Activated naive CD8-positive, alpha-beta T cell (primary cell): ENCODE data around the gene TUB.

Source experiments
- H3K27ac Mint-ChIP-seq: one replicate; pipeline ENCODE4 v1.8.0; 2021; ENCODE audit warnings: mixed read lengths
- H3K27me3 Mint-ChIP-seq: one replicate; pipeline ENCODE4 v1.8.0; 2021; ENCODE audit warnings: mixed read lengths
- H3K36me3 Mint-ChIP-seq: one replicate; pipeline ENCODE4 v1.8.0; 2021; ENCODE audit warnings: mixed read lengths
- H3K4me1 Mint-ChIP-seq: one replicate; pipeline ENCODE4 v1.8.0; 2021; ENCODE audit warnings: low read depth, mixed read lengths
- H3K4me3 Mint-ChIP-seq: one replicate; pipeline ENCODE4 v1.8.0; 2021; ENCODE audit warnings: mild to moderate bottlenecking, mixed read lengths
- H3K9me3 Mint-ChIP-seq: one replicate; pipeline ENCODE4 v1.8.0; 2021; ENCODE audit warnings: low read depth, mixed read lengths

The TUB gene

GRCh38 chr11:8060146-8060719 lies 20.8 kb upstream of the TUB start:
- Mint-ChIP-seq H3K9me3 (no peaks in the 10 kb centered on the region), H3K4me1 (peaks cover 3% of the 10 kb centered on the region), H3K27ac (no peak overlapping the region), H3K4me3 (no peak overlapping the region), H3K36me3 (no peaks in the 10 kb centered on the region), H3K27me3 (no peaks in the 10 kb centered on the region)

DNA sequence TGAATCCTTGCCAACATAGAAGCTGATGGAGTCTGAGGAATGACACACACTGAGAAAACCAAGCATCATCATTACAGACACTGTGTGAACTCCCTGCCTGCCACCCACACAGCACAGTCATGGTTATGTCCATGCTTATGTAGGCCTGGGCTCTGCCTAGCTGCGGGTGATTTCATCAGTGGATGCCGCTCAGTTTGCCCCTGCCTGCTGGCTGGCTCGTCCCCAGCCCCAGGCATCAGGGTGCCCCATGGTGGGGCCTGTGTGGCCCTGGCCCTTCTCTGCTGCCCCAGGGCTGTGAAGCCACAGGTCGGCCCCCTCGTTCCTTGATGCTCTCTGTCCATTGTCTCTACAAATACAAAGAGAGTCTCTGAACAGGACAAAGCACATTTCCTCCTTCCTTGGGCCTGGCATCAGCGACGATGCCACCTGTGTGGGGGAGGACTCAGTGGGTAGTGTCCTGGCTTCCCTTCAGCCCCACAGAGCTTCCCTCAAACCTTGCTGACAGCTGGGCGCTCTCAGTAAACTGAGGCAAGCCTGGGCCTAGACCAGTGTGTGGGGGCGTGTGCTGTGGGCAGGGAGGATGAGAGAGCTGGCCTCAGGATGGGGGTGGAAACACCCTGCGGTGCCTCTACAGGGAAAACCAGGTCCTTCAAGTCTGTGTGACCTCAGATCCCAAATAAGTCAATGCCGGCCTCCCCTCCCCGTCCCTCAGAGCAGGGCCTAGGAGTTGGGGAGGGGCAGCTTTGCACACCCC lies 20.0 kb upstream of the TUB start:
- Mint-ChIP-seq H3K36me3 (no peaks in the 10 kb centered on the region), H3K27me3 (no peaks in the 10 kb centered on the region), H3K27ac (no peak overlapping the region), H3K4me1 (peaks cover 3% of the 10 kb centered on the region), H3K4me3 (no peak overlapping the region), H3K9me3 (no peaks in the 10 kb centered on the region)

GRCh38 chr11:8061555-8062428 lies 19.2 kb upstream of the TUB start:
- H3K27me3 Mint-ChIP-seq, result no peaks in the 10 kb centered on the region

GRCh38 chr11:8062781-8063257 lies 18.2 kb upstream of the TUB start:
- H3K27ac Mint-ChIP-seq, result no peak overlapping the region
- no peak overlapping the region for H3K4me3 Mint-ChIP-seq
- H3K9me3 Mint-ChIP-seq, result no peaks in the 10 kb centered on the region
- H3K27me3 Mint-ChIP-seq, result no peaks in the 10 kb centered on the region
- no peaks in the 10 kb centered on the region for H3K36me3 Mint-ChIP-seq
- H3K4me1 Mint-ChIP-seq, result no peaks in the 10 kb centered on the region

More at GRCh38 chr11:8061555-8062428, 19.2 kb upstream of the TUB start:
- Mint-ChIP-seq H3K27ac (no peak overlapping the region), H3K4me3 (no peak overlapping the region), H3K4me1 (no peaks in the 10 kb centered on the region), H3K36me3 (no peaks in the 10 kb centered on the region), H3K9me3 (no peaks in the 10 kb centered on the region)

DNA sequence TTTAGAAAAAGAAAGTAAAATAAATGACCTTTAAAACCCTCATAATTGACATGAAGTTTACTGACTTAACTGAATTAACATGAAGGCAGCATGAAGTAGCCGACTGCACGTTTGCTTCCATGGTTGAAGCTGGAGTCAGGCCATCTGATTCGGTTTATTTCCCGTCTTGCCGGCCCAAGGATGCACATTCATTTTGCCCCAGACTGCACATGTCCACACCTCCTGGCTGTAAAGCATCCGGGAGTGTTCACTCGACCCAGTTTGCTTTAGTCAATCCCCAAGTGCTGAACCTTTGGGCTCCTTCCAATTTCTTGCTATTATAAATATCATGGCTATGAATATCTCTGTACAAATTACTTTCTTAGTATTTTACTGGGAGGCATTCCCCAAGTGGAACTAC lies 17.7 kb upstream of the TUB start:
- Mint-ChIP-seq H3K4me3 (no peak overlapping the region), H3K36me3 (no peaks in the 10 kb centered on the region), H3K27ac (no peak overlapping the region), H3K4me1 (no peaks in the 10 kb centered on the region), H3K27me3 (peaks cover 1% of the 10 kb centered on the region), H3K9me3 (no peaks in the 10 kb centered on the region)

GRCh38 chr11:8065031-8065430 lies 16.0 kb upstream of the TUB start:
- Mint-ChIP-seq H3K4me3 (no peak overlapping the region), H3K36me3 (no peaks in the 10 kb centered on the region)

DNA sequence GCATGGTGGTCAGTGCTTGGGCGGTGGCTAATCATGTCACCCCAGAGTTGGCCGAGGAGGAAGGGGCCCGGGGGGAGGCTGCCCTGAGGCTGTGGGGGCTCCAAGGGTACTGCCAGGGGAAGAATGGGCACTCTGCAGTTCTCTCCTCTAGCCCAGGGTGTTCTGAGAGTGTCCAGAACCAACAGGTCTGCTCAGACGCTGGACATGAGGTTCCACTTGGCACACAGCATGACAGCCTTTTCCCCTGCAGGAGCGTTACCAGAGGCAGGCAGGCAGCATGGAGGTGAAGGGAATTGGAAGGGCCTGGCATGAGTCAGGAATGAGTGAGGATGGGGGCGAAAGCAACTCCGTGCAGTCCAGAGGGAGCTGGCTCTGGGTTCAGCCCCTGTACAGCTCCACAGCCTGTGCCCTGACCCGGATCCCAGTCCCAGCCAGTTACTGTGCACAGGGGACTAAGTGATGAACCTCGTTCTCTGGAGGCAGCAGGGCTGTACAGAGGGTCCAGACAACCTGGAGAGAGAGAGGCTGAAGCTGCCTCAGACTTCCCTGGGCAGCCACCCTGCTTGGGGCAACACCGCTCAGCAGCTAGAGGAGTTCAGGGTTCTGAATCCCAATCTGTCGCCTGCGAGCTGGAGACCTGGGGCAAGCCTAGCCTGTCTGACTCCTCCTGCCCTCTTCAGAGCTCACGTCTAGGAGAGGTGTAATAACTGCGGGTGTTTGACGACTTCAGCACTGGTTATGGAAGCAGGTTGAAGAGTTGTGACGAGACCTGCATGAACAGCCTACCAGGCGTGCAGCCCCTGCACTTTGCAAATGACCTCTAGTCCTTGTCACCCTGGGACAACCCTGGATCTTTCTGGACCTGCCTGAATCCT lies 14.7 kb upstream of the TUB start:
- Mint-ChIP-seq H3K9me3 (no peaks in the 10 kb centered on the region), H3K27ac (no peak overlapping the region), H3K36me3 (no peaks in the 10 kb centered on the region), H3K4me3 (no peak overlapping the region), H3K4me1 (no peaks in the 10 kb centered on the region), H3K27me3 (peaks cover 2% of the 10 kb centered on the region)

More at GRCh38 chr11:8065031-8065430, 16.0 kb upstream of the TUB start:
- Mint-ChIP-seq H3K4me1 (no peaks in the 10 kb centered on the region), H3K27ac (no peak overlapping the region), H3K27me3 (peaks cover 2% of the 10 kb centered on the region), H3K9me3 (no peaks in the 10 kb centered on the region)

GRCh38 chr11:8066911-8067455 lies 14.0 kb upstream of the TUB start:
- peaks cover 2% of the 10 kb centered on the region for H3K27me3 Mint-ChIP-seq
- H3K4me3 Mint-ChIP-seq, result no peak overlapping the region
- no peaks in the 10 kb centered on the region for H3K36me3 Mint-ChIP-seq
- H3K4me1 Mint-ChIP-seq, result no peaks in the 10 kb centered on the region
- H3K27ac Mint-ChIP-seq, result no peak overlapping the region
- H3K9me3 Mint-ChIP-seq, result no peaks in the 10 kb centered on the region

GRCh38 chr11:8067567-8067928 lies 13.5 kb upstream of the TUB start:
- Mint-ChIP-seq H3K4me1 (no peaks in the 10 kb centered on the region), H3K27me3 (peaks cover 2% of the 10 kb centered on the region), H3K36me3 (no peaks in the 10 kb centered on the region), H3K27ac (no peak overlapping the region), H3K4me3 (no peak overlapping the region), H3K9me3 (no peaks in the 10 kb centered on the region)

DNA sequence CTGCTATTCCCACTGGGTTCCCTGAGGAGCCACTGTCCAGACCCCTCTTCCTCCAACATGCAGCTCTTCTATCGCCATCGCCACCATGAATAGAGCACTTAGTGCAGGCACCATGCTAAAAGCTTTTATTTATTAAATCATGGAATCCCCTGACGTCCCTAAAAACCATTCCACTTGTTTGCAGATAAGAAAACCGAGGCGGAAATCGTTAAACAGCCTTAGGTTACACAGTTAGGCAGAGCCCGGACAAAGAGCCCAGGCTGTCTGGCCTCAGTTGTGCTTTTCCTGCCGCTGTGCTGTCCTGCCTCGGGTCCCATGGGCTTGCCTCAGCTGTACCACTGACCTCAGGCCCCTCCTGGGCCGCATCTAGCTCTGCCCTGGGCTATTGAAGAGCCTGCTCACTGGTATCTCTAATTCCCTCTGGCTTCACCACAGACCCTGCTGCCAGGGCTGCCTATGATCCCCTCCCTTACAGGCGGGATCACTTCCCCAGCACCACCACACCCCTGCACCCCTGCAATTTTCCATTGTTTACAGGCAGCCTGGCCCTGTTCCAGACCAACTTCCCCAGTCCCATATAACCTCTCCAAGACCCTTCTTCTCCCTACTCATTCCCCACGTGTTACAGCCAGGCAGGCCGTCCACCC lies 13.0 kb upstream of the TUB start:
- H3K4me3 Mint-ChIP-seq, result no peak overlapping the region

GRCh38 chr11:8068605-8069221 lies 12.3 kb upstream of the TUB start:
- H3K36me3 Mint-ChIP-seq, result no peaks in the 10 kb centered on the region
- H3K4me1 Mint-ChIP-seq, result no peaks in the 10 kb centered on the region
- no peak overlapping the region for H3K4me3 Mint-ChIP-seq
- H3K27ac Mint-ChIP-seq, result no peak overlapping the region
- H3K27me3 Mint-ChIP-seq, result peaks cover 4% of the 10 kb centered on the region
- no peaks in the 10 kb centered on the region for H3K9me3 Mint-ChIP-seq

More for the DNA sequence above, 13.0 kb upstream of the TUB start:
- Mint-ChIP-seq H3K27ac (no peak overlapping the region), H3K36me3 (no peaks in the 10 kb centered on the region), H3K27me3 (peaks cover 2% of the 10 kb centered on the region), H3K9me3 (no peaks in the 10 kb centered on the region), H3K4me1 (no peaks in the 10 kb centered on the region)

DNA sequence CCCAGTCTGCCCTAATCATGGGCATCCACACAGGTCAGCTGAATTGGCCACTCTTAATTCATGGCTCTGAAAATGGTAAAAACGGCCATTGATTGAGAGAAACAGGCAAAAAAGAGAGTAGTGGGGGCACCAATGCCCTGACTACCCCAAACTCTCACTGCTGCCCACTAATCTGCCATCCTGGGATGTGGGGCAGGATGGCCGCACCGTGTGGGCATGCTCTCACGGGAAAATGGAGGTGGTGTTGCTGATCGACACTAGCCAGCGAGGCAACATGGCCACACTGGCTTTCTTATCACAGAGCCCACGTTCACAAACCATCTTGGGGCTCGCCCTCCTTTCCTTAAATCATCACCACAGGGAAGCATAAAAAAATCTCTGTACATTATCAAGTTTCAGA lies 11.2 kb upstream of the TUB start:
- H3K4me3 Mint-ChIP-seq, result no peak overlapping the region
- H3K36me3 Mint-ChIP-seq, result no peaks in the 10 kb centered on the region
- H3K9me3 Mint-ChIP-seq, result no peaks in the 10 kb centered on the region
- H3K4me1 Mint-ChIP-seq, result no peaks in the 10 kb centered on the region
- no peak overlapping the region for H3K27ac Mint-ChIP-seq
- peaks cover 4% of the 10 kb centered on the region for H3K27me3 Mint-ChIP-seq

DNA sequence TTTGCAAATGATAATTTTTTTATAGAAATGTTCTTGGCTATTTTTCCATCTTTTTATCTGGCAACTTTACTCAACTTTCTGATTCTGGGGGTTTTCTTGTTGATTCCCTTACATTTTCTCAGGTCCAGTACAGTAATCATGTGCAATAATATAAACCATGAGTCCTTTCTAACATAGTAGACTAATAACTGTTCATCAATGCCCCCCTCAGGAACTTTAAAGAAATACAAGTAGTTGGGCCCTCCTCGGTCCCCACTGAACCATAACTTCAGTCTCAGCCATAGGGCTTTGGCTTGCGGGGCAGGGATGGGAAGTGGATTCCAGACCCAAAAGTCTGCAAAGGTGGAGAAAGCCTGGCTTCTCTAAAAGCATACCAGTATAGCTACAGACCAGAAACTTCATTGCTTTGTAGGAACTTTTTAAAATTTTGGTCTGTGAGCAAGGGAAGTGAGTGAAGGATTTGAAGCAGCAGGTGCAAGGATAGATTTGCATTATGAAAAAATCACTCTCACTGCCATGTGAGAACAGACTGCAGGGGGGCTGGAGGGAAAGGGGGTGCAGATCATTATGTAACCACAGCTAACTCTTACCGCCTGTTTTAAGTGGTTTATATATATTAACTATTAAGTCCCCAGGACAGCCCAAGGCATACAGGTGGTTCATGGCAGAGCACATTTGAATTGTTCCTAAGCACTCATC lies 10.4 kb upstream of the TUB start:
- H3K27ac Mint-ChIP-seq, result no peak overlapping the region
- H3K27me3 Mint-ChIP-seq, result peaks cover 4% of the 10 kb centered on the region
- peaks cover 2% of the 10 kb centered on the region for H3K4me1 Mint-ChIP-seq
- H3K36me3 Mint-ChIP-seq, result no peaks in the 10 kb centered on the region
- H3K4me3 Mint-ChIP-seq, result no peak overlapping the region
- H3K9me3 Mint-ChIP-seq, result no peaks in the 10 kb centered on the region
